ENCODE results near the gene RASGEF1B.

GRCh38 chr4:81454499-81454898, 17.2 kb downstream of the RASGEF1B start:
- no peak for TF ChIP-seq POLR2A (IDR thresholded peaks at IDR 0.05; ENCODE audit: low read depth, low read length)
- no peak for TF ChIP-seq POLR2AphosphoS5 (IDR thresholded peaks at IDR 0.05; ENCODE audit: low read depth, low read length)
